GM23338 (cell line): ENCODE results near the gene THSD1. TPM values are rescaled to one million over a fixed set of nuclear protein-coding genes. Genes with fewer than 3 reads are reported as not detected.

Source experiments
- ATAC-seq: fragments of 200-7000 bp; cut with Tn5 transposase; 3 replicates; pipeline ENCODE4 v1.9.1; 2020
- DNase-seq: peaks from one replicate; pipeline ENCODE4 v3.0.0-alpha.2; 2015; ENCODE audit warnings: low spot score
- H2AFZ ChIP-seq: fragments of 200-600 bp; sonication (generic); 2 replicates; pipeline ENCODE4 v1.8.0; 2016; ENCODE audit warnings: antibody characterized with exemption, mild to moderate bottlenecking, moderate library complexity
- H3F3A ChIP-seq: fragments of 200-600 bp; sonication (generic); replicated peaks from 2 replicates; pipeline ENCODE4 v1.8.0; 2017; ENCODE audit warnings: antibody characterized with exemption, mixed run types, low read depth
- H3K27ac ChIP-seq: fragments of 200-600 bp; sonication (generic); 2 replicates; pipeline ENCODE4 v1.6.1; 2016; ENCODE audit warnings: low read depth
- H3K27me3 ChIP-seq: fragments of 200-600 bp; sonication (generic); 2 replicates; pipeline ENCODE4 v1.8.0; 2016; ENCODE audit warnings: mild to moderate bottlenecking, mixed run types, moderate library complexity; ENCODE audit not compliant: insufficient read depth
- H3K36me3 ChIP-seq: fragments of 200-600 bp; sonication (generic); 2 replicates; pipeline ENCODE4 v1.8.0; 2016; ENCODE audit warnings: mild to moderate bottlenecking; ENCODE audit not compliant: insufficient read depth
- H3K4me1 ChIP-seq: fragments of 200-600 bp; sonication (generic); 2 replicates; pipeline ENCODE4 v1.8.0; 2016; ENCODE audit warnings: mild to moderate bottlenecking, moderate library complexity; ENCODE audit not compliant: insufficient read depth
- H3K4me2 ChIP-seq: fragments of 200-600 bp; sonication (generic); 2 replicates; pipeline ENCODE4 v1.7.1; 2017; ENCODE audit warnings: mixed run types
- H3K4me3 ChIP-seq: fragments of 200-600 bp; sonication (generic); 2 replicates; pipeline ENCODE4 v1.6.1; 2016; ENCODE audit warnings: mixed run types
- H3K79me2 ChIP-seq: fragments of 200-600 bp; sonication (generic); replicated peaks from 2 replicates; pipeline ENCODE4 v1.8.0; 2017; ENCODE audit warnings: mild to moderate bottlenecking; ENCODE audit not compliant: insufficient read depth
- H3K9me2 ChIP-seq: fragments of 200-600 bp; sonication (generic); 2 replicates; pipeline ENCODE4 v1.8.0; 2017; ENCODE audit not compliant: insufficient read depth
- H4K20me1 ChIP-seq: fragments of 200-600 bp; sonication (generic); replicated peaks from 2 replicates; pipeline ENCODE4 v1.8.0; 2017; ENCODE audit warnings: mild to moderate bottlenecking; ENCODE audit not compliant: insufficient read depth
- H3K27ac Mint-ChIP-seq: 2 replicates; pipeline ENCODE4 v1.8.0; 2020; ENCODE audit warnings: inconsistent platforms, mild to moderate bottlenecking, moderate library complexity, mixed read lengths
- H3K27me3 Mint-ChIP-seq: 3 replicates; pipeline ENCODE4 v1.8.0; 2022; ENCODE audit warnings: low read depth, mild to moderate bottlenecking, moderate library complexity, mixed read lengths, inconsistent platforms; ENCODE audit not compliant: insufficient read depth, poor library complexity
- H3K36me3 Mint-ChIP-seq: 3 replicates; pipeline ENCODE4 v1.8.0; 2021; ENCODE audit warnings: low read depth, mild to moderate bottlenecking, inconsistent platforms, moderate library complexity, mixed read lengths
- H3K4me1 Mint-ChIP-seq: 3 replicates; pipeline ENCODE4 v1.8.0; 2020; ENCODE audit warnings: mild to moderate bottlenecking, inconsistent platforms, mixed read lengths
- H3K4me3 Mint-ChIP-seq: 3 replicates; pipeline ENCODE4 v1.8.0; 2021; ENCODE audit warnings: moderate library complexity, mild to moderate bottlenecking, inconsistent platforms, mixed read lengths
- H3K9me3 Mint-ChIP-seq: 3 replicates; pipeline ENCODE4 v1.8.0; 2020; ENCODE audit warnings: moderate library complexity, mild to moderate bottlenecking, inconsistent platforms, mixed read lengths
- CREB1 ChIP-seq: fragments of 250-450 bp; sonication (Bioruptor Pico); IDR thresholded peaks from 2 replicates; pipeline ENCODE4 v1.5.0; 2020; ENCODE audit warnings: low read depth, mild to moderate bottlenecking, moderate library complexity
- EZH2 ChIP-seq: fragments of 200-600 bp; sonication (generic); IDR thresholded peaks from one replicate; pipeline ENCODE4 v1.8.0; 2017; ENCODE audit warnings: antibody characterized with exemption, mild to moderate bottlenecking, low read depth; ENCODE audit not compliant: unreplicated experiment
- EZH2phosphoT487 ChIP-seq: fragments of 200-600 bp; sonication (generic); IDR thresholded peaks from one replicate; pipeline ENCODE4 v1.8.1; 2018; ENCODE audit warnings: antibody characterized with exemption; ENCODE audit not compliant: unreplicated experiment
- JUNB ChIP-seq: IDR thresholded peaks from one replicate; pipeline ENCODE4 v1.6.1; 2016; ENCODE audit warnings: antibody characterized with exemption; ENCODE audit not compliant: unreplicated experiment
- NANOG ChIP-seq: IDR thresholded peaks from 2 replicates; pipeline ENCODE4 v1.6.1; 2016; ENCODE audit warnings: antibody characterized with exemption, borderline replicate concordance
- POLR2AphosphoS5 ChIP-seq: IDR thresholded peaks from 2 replicates; pipeline ENCODE4 v1.6.1; 2016; ENCODE audit warnings: antibody characterized with exemption, low read depth
- STAT1 ChIP-seq: IDR thresholded peaks from one replicate; pipeline ENCODE4 v1.6.1; 2016; ENCODE audit warnings: antibody characterized with exemption; ENCODE audit not compliant: unreplicated experiment
- ZNF114 ChIP-seq: fragments of 250-450 bp; sonication (Bioruptor Pico); IDR thresholded peaks from 2 replicates; pipeline ENCODE4 v1.5.0; 2020; ENCODE audit warnings: mild to moderate bottlenecking, moderate library complexity
- ZNF331 ChIP-seq: fragments of 250-450 bp; sonication (Bioruptor Pico); IDR thresholded peaks from 2 replicates; pipeline ENCODE4 v1.5.0; 2020; ENCODE audit warnings: low read depth, mild to moderate bottlenecking, moderate library complexity
- ZNF462 ChIP-seq: fragments of 250-450 bp; sonication (Bioruptor Pico); IDR thresholded peaks from 2 replicates; pipeline ENCODE4 v1.5.0; 2020; ENCODE audit warnings: mild to moderate bottlenecking, moderate library complexity
- polyA plus RNA-seq: library from polyadenylated mRNA; unstranded; fragments of >200 nt; fragmentation: Nextera tagmentation; extraction: Ambion mirVana; gene quantifications from 2 replicates; pipeline ENCODE4 v1.2.1, GENCODE V29; 2016
- total RNA-seq: library from RNA; depleted of rRNA; stranded (reverse); fragments of >200 nt; shearing (Covaris generic); gene quantifications from 2 replicates; pipeline ENCODE4 v1.2.3, GENCODE V29; 2014
- TF ChIP-seq, protein P1 (sequence below): IDR thresholded peaks from one replicate; pipeline ENCODE4 v1.6.1; 2018; ENCODE audit warnings: antibody characterized with exemption; ENCODE audit not compliant: unreplicated experiment
- TF ChIP-seq, protein P2 (sequence below), 2 experiments: fragments of 200-600 bp in 1 of 2; sonication (generic) in 1 of 2; conservative IDR thresholded peaks; 2 replicates each; pipeline versions ENCODE4 v1.5.1 to v1.6.1; 2016 to 2017; ENCODE audit warnings: antibody characterized with exemption in 2 of 2, low read depth in 2 of 2, mild to moderate bottlenecking in 2 of 2, moderate library complexity in 1 of 2
- TF ChIP-seq, protein P3 (sequence below): IDR thresholded peaks from 2 replicates; pipeline ENCODE4 v1.6.1; 2016; ENCODE audit warnings: antibody characterized with exemption

THSD1 gene
- total and polyA plus RNA-seq, 2 experiments from 2014 or later: 0.69 TPM; not detected in 1

GRCh38 chr13:52447354-52447753 is 41.4 kb upstream of the THSD1 start:
- H3K27ac ChIP-seq: no peak overlapping the region
- TF ChIP-seq, protein P1, sequence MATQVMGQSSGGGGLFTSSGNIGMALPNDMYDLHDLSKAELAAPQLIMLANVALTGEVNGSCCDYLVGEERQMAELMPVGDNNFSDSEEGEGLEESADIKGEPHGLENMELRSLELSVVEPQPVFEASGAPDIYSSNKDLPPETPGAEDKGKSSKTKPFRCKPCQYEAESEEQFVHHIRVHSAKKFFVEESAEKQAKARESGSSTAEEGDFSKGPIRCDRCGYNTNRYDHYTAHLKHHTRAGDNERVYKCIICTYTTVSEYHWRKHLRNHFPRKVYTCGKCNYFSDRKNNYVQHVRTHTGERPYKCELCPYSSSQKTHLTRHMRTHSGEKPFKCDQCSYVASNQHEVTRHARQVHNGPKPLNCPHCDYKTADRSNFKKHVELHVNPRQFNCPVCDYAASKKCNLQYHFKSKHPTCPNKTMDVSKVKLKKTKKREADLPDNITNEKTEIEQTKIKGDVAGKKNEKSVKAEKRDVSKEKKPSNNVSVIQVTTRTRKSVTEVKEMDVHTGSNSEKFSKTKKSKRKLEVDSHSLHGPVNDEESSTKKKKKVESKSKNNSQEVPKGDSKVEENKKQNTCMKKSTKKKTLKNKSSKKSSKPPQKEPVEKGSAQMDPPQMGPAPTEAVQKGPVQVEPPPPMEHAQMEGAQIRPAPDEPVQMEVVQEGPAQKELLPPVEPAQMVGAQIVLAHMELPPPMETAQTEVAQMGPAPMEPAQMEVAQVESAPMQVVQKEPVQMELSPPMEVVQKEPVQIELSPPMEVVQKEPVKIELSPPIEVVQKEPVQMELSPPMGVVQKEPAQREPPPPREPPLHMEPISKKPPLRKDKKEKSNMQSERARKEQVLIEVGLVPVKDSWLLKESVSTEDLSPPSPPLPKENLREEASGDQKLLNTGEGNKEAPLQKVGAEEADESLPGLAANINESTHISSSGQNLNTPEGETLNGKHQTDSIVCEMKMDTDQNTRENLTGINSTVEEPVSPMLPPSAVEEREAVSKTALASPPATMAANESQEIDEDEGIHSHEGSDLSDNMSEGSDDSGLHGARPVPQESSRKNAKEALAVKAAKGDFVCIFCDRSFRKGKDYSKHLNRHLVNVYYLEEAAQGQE: no peak
- TF ChIP-seq, protein P2, sequence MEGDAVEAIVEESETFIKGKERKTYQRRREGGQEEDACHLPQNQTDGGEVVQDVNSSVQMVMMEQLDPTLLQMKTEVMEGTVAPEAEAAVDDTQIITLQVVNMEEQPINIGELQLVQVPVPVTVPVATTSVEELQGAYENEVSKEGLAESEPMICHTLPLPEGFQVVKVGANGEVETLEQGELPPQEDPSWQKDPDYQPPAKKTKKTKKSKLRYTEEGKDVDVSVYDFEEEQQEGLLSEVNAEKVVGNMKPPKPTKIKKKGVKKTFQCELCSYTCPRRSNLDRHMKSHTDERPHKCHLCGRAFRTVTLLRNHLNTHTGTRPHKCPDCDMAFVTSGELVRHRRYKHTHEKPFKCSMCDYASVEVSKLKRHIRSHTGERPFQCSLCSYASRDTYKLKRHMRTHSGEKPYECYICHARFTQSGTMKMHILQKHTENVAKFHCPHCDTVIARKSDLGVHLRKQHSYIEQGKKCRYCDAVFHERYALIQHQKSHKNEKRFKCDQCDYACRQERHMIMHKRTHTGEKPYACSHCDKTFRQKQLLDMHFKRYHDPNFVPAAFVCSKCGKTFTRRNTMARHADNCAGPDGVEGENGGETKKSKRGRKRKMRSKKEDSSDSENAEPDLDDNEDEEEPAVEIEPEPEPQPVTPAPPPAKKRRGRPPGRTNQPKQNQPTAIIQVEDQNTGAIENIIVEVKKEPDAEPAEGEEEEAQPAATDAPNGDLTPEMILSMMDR (conservative IDR thresholded peaks at IDR 0.05; ENCODE audit: low read depth in 2 of 2): no peak
- TF ChIP-seq POLR2AphosphoS5 (no peak), CREB1 (CRISPR knock-in tag) (no peak), ZNF462 (no peak), EZH2phosphoT487 (no peak), NANOG (no peak), EZH2 (no peak), ZNF331 (CRISPR knock-in tag) (no peak), ZNF114 (no peak), STAT1 (no peak), JUNB (no peak)
- TF ChIP-seq, protein P3, sequence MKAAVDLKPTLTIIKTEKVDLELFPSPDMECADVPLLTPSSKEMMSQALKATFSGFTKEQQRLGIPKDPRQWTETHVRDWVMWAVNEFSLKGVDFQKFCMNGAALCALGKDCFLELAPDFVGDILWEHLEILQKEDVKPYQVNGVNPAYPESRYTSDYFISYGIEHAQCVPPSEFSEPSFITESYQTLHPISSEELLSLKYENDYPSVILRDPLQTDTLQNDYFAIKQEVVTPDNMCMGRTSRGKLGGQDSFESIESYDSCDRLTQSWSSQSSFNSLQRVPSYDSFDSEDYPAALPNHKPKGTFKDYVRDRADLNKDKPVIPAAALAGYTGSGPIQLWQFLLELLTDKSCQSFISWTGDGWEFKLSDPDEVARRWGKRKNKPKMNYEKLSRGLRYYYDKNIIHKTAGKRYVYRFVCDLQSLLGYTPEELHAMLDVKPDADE: no peak
- Mint-ChIP-seq H3K27ac (no peak overlapping the region), H3K9me3 (no peaks in the 10 kb centered on the region), H3K36me3 (no peaks in the 10 kb centered on the region), H3K4me1 (peaks cover 9% of the 10 kb centered on the region), H3K27me3 (peaks cover 3% of the 10 kb centered on the region), H3K4me3 (no peak overlapping the region)
- peaks cover 11% of the 10 kb centered on the region; the same call in 1 of the 2 replicates for H3K4me1 ChIP-seq
- H2AFZ ChIP-seq: no peak overlapping the region
- DNase-seq (no peak), ATAC-seq (no peak)
- H3K36me3 ChIP-seq: no peaks in the 10 kb centered on the region
- no peaks in the 10 kb centered on the region for H3K27me3 ChIP-seq
- H3K79me2 ChIP-seq: peaks cover 53% of the 10 kb centered on the region
- H4K20me1 ChIP-seq: peaks cover 15% of the 10 kb centered on the region; the same call in 1 of the 2 replicates
- H3K9me2 ChIP-seq: no peaks in the 10 kb centered on the region
- H3K4me2 ChIP-seq: no peak overlapping the region
- H3F3A ChIP-seq: no peaks in the 10 kb centered on the region
- H3K4me3 ChIP-seq: no peak overlapping the region
